Stimulated activated CD4-positive, alpha-beta T cell treated with anti-CD3 and anti-CD28 coated beads, Interleukin-2, amount 100 ng/mL, for 24 hours (primary cell): ENCODE measurements around the gene METTL23.

ENCODE experiments used
- DNase-seq, 2 donors: peaks; one replicate each; pipeline ENCODE4 v3.0.0-alpha.2; 2020

METTL23 gene, protein sequence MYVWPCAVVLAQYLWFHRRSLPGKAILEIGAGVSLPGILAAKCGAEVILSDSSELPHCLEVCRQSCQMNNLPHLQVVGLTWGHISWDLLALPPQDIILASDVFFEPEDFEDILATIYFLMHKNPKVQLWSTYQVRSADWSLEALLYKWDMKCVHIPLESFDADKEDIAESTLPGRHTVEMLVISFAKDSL

DNA sequence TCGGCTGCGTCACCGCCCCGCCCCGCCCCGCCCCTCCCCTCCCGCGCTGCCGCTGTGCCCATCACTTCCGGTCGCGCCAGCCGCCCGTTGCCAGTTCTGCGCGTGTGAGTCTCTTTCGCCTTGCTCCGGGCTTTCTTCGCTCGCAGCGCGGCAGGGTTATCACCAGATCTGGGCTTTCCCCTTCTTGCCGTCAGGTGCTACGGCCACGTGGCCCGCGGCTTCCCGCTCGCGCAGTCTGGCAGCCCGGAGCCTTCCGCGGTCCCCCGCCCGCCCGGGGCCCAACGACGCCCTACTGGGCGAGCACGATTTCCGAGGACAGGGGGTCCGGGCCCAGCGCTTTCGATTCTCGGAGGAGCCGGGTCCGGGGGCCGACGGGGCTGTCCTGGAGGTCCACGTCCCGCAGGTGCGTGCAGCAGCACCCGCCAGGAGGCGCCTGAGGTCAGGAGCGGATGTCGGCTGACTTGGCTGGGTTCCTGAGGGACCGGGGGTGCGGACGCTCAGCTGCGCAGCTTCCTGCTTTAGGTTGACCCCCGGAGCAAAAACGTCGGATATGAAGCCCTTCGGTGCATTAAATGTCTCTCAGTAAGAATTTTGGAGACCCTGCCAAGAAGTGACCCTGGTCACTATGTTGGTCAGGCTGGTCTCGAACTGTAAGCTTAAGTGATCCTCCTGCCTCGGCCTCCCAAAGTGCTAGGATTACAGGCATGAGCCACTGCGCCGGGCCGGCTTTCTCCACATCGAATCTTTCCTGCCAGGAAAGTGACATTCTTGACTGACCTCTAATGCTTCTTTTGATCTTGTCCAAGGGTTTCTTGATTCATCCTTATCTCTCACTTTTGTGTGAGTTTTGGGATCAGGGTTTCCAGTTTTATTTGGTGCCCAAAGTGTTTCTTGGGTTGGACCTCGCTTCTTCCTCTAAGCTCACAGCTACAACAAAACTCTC, at the start of gene METTL23:
Gene METTL23, plus strand, starts transcription at position 64 of the 943 bp plus-strand sequence. CDS start 2,872 bp downstream, outside the sequence.
- peak; percentile 80 to 81 for DNase-seq

DNA sequence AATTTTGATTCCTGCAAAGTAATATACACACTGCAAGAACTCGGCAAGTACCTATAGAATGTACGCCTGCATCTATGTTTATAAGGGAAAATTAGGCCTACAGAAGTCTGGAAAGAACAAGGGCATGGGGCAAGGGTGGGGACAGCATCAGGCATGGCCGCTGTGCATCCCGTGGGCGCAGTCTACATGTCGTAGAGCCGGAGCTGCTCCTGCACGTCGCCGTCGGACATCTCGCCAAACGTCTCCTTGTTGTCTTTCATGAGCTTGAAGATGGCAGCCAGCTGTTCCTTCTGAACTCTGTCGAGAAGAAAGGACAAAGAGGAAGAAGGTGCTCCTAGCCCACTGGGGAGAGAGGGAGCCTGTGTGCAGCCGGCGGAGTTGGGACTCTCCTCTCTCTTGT, 49.2 kb upstream of the METTL23 start:
- DNase-seq = no peak

DNA sequence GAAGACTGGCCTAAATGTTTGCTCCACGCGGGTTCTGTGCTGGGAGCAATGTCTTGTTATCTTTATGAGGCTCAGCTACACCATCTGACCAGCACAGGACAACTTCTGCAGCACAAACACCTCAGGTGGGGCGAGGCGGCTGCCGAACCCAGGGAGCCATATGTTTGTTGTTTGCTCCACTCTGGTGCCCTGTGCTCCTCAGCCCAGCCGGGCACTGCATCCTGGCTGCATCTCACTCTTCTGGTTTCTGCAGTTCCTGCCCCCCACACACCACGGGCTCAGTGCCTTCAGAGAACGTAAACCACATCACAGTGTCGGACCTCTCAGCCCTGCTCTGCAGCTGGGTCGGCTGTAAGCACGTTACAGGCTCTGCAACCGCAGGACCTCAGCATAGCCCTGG, 48.3 kb upstream of the METTL23 start:
- DNase-seq = peak in 1 of 2 donors; percentile 29

DNA sequence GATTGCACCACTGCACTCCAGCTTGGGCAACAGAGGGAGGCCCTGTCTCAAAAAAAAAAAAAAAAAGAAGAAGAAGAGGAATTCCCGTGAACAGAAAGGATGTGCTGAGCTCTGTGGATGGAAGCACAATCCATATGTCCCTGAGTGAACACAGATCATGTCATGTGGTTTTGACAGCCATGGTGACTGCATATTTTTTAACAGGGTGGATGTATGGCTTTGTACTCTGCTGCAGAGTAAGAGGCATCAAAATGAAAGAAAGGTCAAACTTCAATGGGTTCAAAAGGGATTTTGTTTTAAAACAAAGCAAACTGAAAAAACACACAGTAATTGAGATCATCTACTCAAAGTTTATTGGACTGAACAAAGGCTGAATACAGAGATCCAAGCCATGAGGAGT, 47.4 kb upstream of the METTL23 start:
- DNase-seq = no peak

DNA sequence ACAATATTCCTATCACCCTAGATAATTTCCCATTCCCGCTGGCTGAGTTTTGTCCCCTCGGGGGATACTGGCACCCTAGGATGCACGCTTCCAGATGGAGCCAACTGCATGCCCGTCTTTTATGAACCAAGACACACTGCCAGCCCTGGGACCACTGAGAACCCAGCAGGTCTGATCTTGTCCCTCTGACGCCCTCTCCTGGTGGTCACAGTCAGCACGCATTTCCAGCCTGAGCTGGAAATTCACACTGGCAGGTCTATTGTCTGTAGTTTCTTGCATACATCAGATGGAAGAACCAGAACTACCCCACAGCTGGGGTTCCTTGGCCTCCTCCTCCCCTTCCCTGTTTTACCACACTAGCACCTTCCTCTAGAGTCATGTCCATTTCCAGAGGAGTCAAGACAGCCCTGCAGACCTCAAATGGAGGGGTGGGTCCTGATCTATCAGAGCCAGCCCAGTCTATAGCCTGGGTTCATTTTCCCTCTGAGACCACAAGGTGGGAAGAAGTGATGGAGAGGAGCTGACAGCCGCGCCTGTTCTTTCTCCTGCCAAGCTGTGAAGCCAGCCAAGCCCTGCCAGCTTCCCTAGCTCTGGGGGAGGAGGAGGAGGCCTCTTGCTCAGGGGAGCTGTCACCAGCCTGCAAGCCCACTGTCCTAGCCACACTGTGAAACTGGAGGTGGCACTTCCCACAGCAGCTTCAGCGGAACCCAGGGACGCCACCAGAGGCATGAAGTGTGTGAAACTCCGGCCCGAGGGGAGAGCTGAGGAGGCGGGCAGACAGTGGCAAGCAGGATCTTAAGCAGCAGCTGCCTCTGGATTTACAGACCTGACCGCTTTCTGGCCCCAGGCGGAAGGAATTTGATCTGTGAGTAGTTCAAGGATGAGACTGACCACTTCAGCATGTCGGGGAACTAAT, 45.2 kb upstream of the METTL23 start:
- DNase-seq = peak; percentile 68 to 71

DNA sequence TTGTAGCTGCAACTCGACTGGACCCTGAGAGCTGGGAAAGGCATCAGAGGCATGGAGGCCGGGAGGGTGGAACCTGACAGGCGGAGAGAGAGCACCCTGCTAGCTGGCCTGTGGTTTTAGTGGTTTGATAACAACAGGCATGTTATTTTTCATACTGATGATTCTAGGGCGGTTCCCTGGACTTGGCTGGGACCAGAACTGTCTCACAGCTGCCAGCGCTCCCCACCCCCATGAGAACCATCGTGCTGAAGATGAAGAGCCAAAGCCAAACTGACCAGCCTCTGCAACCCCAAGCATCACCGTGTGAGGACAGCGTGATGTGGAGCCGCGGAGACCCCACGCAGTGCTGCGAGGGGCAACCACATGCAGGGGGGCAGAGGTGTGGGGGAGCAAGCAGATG, 44.3 kb upstream of the METTL23 start:
- DNase-seq = no peak

DNA sequence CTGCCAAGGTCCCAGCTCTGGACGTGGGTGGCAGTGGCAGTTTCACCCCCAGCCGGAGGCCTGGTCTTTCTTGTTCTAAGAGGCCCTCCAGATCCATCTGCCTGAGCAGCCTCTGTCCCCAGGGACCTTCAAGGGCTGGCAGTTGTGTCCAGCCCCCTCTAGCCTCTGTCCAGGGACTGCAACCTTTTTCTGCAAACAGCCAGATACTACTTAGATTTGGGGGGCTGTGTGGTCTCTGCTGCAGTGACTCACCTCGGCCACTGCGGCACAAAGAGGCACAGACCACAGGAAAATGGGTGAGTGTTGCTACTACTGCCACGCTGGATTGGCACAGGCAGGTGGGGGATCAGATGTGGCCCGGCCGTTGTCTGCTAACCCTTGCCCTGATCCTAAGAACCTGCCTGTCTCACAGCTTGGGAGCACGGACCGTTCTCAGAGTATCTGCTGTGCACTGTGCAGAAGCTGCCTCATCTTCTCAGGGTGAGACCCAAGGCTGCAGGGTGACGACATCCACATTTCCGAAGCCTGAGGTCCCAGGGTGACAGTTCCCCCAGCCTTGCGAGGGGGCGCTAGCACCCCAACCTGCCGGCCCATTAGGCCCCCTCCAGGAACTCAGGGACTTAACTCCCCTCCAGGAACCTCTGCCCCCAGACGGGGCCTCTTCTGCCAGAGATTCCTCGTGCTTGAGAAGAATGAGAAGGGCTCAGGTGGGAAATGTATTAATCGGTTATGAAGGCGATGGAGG, 43.5 kb upstream of the METTL23 start:
- no peak for DNase-seq

DNA sequence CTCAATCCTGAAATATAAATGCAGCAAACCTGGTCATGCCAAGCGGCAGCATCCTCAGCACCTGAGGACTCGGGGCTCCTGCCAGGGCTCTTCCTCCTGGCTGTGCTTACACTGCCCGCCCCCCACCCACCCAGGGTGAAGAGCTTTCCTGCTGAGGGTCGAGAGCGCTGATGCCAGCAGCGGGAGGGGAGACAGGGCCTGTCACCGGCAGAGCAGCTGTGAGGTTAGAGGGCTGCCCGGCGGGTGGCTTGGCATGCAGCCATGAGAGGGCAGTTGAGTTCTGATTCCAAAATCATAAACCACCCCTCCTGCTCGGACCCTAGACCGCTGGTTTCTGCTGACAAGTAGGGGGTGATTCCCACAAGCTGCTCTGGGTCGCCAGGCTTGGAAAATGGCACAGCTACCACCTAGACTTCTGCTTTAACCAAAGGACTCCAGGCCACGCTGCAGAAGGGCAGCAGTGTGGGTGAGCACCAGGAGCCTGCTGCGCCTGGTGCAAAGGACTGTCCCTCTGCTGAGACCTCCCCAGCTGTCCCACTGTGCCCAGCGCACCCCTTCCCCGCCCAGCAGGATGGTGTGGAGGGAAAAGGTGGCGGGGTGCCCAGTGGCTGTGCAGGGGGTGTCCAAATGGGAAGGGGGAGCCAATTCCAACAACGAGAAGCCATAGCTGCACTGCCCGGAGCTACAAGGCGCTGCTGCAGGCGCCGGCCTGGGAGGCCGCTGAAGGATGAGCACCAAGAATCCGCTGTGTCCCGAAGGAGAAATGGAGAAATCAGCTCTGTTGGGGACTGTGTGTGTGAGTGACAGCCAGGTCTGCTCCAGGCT, 42.5 kb upstream of the METTL23 start:
- no peak for DNase-seq

DNA sequence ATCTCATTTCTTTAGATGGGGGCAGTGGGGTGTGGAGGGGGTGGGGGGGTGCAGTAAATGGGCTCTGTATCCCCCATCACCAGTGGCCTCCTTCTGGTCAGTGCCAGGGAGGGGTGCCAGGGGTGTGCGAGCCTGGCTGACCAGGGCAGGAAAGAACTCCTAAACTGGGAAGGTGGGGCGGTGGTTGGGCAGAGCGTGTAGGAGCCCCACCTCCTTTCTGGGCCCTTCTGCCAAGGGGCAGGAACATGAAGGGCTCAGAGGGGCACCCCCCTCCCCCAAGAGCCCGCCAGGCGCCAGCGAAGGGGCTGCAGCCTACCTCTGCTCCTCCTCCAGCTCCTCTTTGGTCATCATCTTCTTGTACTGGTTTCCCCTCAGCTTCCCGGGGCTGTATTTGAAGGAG, 41.9 kb upstream of the METTL23 start:
- no peak for DNase-seq

DNA sequence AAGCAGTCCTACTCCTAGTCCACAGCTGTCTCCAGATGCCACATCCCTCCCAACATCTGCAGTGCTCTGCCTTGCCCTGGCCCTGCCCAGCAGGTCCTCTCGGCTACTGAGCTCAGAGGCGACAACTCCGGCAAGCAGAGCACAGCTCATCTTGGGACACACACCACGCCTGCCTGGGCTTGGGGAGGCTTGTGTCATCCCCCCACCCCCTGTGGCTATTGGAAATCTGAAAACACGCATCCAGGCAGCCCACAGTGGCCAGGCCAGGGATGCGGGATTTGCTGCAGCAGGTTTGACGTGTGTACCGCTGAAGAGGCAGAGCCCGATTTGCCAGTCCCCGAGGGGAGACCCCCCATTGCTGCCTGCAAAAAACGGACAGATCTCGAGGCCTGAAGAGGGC, 41.3 kb upstream of the METTL23 start:
- no peak for DNase-seq

DNA sequence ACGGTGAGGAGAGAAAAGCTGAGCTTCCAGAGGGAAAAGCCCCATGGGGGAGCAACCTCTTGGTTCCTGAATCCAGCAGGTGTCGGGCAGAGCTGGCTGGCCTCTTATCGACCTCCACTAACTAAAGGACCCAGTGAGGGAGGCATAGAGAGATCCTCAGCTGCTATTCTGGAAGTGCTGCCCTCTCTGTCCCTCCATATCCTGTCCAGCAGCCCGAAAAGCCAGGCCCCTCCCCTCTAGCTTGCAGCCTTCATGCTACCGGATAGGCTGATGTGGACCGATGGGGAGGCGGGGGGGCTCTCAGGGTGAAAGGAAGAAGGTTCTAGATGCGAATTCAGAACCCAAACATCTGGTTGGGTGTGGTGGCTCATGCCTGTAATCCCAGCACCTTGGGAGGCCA, 40.8 kb upstream of the METTL23 start:
- DNase-seq = no peak

DNA sequence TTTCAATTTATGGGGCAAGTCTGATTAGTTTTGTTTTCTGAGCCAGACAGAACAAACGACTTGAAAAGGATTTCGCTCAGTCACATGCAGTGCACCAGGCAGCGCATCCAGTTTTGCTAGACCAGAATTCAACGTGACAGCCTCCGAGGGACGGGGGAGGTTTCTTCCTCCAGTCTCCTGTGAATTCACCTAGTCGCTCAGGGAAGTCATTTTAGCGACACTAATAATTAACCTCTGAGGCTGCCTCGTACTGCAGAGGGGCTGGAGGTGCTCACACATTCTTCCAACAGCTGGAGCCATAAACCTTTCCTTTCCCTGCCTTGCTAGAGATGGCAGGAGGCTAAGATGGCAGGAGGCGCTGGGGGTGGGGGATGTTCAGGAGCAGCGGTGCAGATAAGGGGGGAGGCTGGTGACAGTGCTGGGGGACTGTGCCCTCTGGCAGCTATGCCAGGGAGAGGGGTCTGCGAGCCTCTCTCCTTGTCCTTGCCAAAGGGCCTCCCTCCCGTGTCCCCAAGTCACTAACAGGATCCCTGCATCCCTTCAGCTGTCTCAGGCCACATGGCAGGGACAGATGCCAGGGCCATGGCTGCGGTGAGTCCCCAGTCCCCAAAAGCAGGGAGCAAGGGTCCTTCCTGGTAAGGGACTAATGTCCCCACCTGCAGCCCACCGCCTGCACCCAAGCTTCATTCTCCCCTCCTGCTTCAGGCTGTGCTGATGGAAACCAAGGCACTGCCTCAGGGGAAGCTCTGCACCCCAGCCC, 39.9 kb upstream of the METTL23 start:
- no peak for DNase-seq

DNA sequence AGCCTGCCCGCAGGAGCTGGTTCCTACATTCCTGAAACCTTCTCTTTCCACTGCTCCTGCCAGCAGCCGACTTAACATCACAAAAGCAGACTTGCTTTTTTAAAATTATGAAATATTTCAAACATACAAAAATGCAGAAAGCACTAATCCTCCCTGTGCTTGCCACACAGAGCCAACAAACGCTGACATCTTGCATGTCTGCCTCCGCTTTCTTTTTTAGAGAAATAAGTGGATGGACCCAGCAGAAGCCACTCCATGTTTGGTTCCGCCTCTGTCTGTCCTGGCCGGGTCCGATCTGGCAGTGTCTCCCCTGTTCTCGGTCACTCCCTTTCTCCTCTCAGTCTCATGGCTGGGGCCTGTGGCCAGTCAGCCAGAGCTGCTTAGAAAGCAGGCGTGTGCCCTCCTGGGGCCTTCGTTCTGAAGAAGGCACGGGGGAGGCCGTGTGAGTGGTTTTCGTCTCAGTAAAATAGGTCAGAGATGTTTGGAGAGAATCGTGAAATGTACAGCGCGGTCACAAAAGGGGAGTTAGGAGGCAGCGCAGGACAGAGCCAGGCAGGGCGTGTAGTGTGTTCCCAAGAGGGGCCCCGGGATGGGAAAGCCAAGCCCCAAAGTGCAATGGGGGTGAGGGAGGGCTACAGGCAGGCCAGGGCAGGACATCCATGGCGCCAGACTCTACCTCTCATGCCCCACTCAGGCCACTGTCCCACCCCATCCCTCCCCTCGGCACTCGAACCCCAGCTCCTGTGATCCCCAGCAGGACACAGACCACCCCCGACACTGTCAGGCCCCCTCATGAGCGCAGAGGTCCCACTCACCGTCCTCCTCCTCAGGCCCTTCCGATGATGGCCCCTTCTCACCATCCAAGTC, 39.1 kb upstream of the METTL23 start:
- no peak for DNase-seq

DNA sequence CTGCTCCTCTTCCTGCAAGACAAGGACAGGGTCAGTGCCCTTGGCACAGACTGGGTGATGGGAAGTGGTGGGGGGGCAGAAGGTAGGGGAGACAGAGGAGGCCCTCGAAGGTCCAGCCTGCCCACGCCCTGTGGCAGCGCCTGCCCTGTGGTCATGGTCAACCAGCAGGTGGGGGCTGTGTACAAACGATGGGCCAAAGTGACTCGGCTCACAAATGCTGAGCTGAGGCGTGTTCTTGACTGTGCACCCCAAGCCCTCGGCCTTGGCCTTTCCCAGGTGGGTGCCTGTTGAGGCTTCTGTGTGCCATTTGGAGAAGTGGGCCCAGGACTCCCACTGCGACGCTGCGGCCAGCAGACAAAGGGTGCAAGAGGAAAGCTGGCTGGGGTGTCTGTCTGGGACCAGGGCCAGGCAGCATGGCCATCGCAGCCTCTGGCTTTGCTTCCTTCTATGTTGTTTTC, 38.4 kb upstream of the METTL23 start:
- no peak for DNase-seq

DNA sequence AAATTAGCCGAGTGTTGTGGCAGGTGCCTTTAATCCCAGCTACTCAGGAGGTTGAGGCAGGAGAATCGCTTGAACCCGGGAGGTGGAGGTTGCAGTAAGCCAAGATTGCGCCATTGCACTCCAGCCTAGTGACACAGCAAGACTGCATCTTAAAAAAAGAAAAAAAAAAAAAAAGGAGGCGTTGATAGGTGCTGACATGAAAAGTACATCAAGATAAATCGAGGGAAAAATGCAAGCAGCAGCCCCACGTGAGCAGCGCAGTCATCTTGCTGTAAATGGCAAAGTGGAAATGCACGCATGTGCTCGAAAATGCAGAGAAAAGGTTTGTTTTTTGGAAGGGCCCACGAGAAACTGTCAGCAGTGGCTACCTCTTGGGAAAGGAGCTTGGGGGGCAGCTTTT, 36.8 kb upstream of the METTL23 start:
- no peak for DNase-seq

DNA sequence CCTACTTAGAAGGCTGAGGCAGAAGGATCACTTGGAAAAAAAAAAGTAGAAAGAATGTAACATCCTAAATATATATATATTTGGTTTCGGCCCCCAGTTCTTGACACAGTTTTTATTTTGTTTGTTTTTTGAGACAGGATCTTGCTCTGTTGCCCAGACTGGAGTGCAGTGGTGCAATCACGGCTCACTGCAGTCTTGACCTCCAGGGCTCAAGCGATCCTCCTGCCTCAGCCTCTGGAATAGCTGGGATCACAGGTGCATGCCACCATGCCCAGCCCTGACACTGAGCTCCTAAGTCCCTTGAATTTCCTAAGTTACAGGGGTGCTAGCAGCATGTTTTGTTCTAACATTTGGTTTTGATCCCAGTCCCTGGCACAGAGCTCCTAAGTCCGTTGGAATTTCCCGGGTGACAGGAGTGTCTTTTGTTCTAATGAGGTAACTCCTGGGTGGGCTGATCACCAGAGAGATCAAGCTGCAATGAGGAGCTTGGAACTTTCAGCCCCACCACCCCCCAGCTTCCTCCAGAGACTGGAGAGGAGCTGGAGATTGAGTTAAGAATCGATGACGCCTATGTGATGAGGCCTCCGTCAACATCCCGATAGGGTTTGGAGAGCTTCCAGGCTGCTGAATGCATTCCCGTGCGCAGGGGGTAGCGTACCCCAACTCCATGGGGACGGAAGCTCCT, 35.9 kb upstream of the METTL23 start:
- no peak for DNase-seq

DNA sequence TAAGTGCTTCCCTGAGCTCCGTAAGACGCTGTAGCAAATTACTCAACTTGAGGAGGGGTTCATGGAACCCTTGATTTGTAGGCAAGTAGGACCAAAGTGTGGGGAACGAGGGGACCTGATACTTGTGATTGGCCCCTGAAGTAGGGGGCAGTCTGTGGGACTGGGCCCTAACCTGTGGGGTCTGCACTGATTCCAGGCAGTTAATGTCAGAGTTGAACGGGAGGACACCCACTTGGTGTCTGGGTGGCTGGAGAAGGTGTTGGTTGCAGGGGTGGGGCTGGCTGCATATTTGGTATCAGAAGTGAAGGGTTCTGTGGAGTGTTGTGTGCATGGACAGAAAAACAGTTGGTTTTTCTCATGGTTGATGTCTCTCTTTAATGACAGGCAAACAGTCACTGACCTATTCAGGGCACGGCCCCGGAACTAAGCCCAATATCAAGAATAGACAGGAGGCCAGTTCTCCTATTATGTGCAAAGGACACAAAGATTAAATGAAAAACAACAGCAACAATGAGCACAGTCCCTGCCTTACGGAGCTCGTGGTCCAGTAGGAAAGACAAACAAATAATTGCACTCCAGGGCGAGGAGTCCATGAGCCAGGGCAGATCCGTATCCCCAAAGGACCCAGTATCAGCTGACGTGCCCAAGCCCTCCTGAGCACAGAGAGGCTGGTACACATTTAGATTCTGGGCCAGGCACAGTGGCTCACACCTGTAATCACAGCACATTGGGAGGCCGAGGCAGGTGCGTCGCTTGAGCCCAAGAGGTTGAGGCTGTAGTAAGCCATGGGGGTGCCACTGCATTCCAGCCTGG, 35.1 kb upstream of the METTL23 start:
- DNase-seq = no peak
